H1 (cell line): ENCODE data around the gene PLCL2. TPM values are rescaled to one million over a fixed set of nuclear protein-coding genes. Genes with fewer than 3 reads are reported as not detected.

Source experiments
- CTCF ChIA-PET: fragments of 300-600 bp; sonication (Branson Sonifier 250); formaldehyde crosslinking; loops from one replicate; lab custom pipeline; 2021; ENCODE audit not compliant: partially characterized antibody; lab: Charles Lee
- POLR2A ChIA-PET: fragments of 300-600 bp; sonication (Branson Sonifier 250); formaldehyde crosslinking; loops from one replicate; lab custom pipeline; 2021; ENCODE audit warnings: inconsistent platforms; ENCODE audit not compliant: partially characterized antibody; lab: Charles Lee
- DNase-seq, 2 experiments: peaks; one replicate each; pipeline versions ENCODE4 v3.0.0 to v3.0.0-alpha.2; 2010 to 2022; ENCODE audit warnings: low spot score in 2 of 2, low read depth in 1 of 2, mixed read lengths in 1 of 2
- FAIRE-seq: peaks from 2 replicates; lab custom pipeline; 2011; peaks lifted over from hg19 to GRCh38; lab: Jason Lieb, UNC
- H2AFZ ChIP-seq: 2 replicates; pipeline ENCODE4 v1.8.1; 2012; ENCODE audit warnings: low read length, inconsistent platforms
- H2AK5ac ChIP-seq: 2 replicates; pipeline ENCODE4 v1.6.1; 2013; ENCODE audit warnings: low read depth, low read length
- H2BK120ac ChIP-seq: replicated peaks from 2 replicates; pipeline ENCODE3; 2013; ENCODE audit warnings: low read depth, low read length, inconsistent platforms
- H2BK12ac ChIP-seq: 2 replicates; pipeline ENCODE4 v1.6.1; 2013; ENCODE audit warnings: low read depth, low read length
- H2BK15ac ChIP-seq: 2 replicates; pipeline ENCODE4 v1.6.1; 2013; ENCODE audit warnings: low read length
- H2BK20ac ChIP-seq: 2 replicates; pipeline ENCODE4 v1.6.1; 2013; ENCODE audit warnings: low read length
- H2BK5ac ChIP-seq: 2 replicates; pipeline ENCODE4 v1.6.1; 2013; ENCODE audit warnings: low read depth, low read length
- H3K14ac ChIP-seq: 2 replicates; pipeline ENCODE4 v1.6.1; 2013; ENCODE audit warnings: inconsistent platforms; ENCODE audit not compliant: insufficient read length
- H3K18ac ChIP-seq: 2 replicates; pipeline ENCODE4 v1.6.1; 2013; ENCODE audit warnings: low read length; ENCODE audit errors: extremely low read depth
- H3K23ac ChIP-seq: 2 replicates; pipeline ENCODE4 v1.6.1; 2013; ENCODE audit warnings: inconsistent platforms; ENCODE audit not compliant: insufficient read length
- H3K23me2 ChIP-seq: 2 replicates; pipeline ENCODE4 v1.6.1; 2013; ENCODE audit warnings: low read depth, low read length
- H3K27ac ChIP-seq: 2 replicates; pipeline ENCODE4 v1.6.1; 2011; ENCODE audit warnings: low read depth, low read length, inconsistent platforms
- H3K27me3 ChIP-seq, 4 experiments: replicated peaks in 1 of 4; 1 replicate in 1 of 4; 2 replicates in 3 of 4; pipeline versions ENCODE4 v1.6.1 to v1.8.1; 2011 to 2013; ENCODE audit warnings: low read length in 3 of 4, mild to moderate bottlenecking in 3 of 4, inconsistent platforms in 2 of 4, mixed read lengths in 2 of 4, moderate library complexity in 1 of 4; ENCODE audit not compliant: control insufficient read depth in 3 of 4, insufficient read depth in 3 of 4; ENCODE audit errors: extremely low read depth in 1 of 4
- H3K36me3 ChIP-seq, 4 experiments: 2 replicates each; pipeline versions ENCODE4 v1.6.1 to v1.8.1; 2011 to 2013; ENCODE audit warnings: mild to moderate bottlenecking in 4 of 4, low read length in 3 of 4, moderate library complexity in 2 of 4, control low read depth in 1 of 4, inconsistent platforms in 1 of 4; ENCODE audit not compliant: insufficient read depth in 4 of 4, control insufficient read depth in 2 of 4
- H3K4ac ChIP-seq: replicated peaks from 2 replicates; pipeline ENCODE3; 2013; ENCODE audit warnings: low read length, low read depth, mixed read lengths, inconsistent platforms; ENCODE audit not compliant: insufficient read length
- H3K4me1 ChIP-seq, 4 experiments: replicated peaks in 1 of 4; 1 replicate in 1 of 4; 2 replicates in 3 of 4; pipeline versions ENCODE4 v1.6.1 to v1.8.1; 2011 to 2013; ENCODE audit warnings: low read length in 3 of 4, inconsistent platforms in 2 of 4, mixed read lengths in 1 of 4; ENCODE audit not compliant: insufficient read depth in 4 of 4, control insufficient read depth in 3 of 4
- H3K4me2 ChIP-seq, 2 experiments: 2 replicates each; pipeline versions ENCODE4 v1.6.1 to v1.8.1; 2011 to 2013; ENCODE audit warnings: low read depth in 2 of 2, low read length in 2 of 2, control low read depth in 1 of 2, inconsistent platforms in 1 of 2, mild to moderate bottlenecking in 1 of 2; ENCODE audit not compliant: insufficient read depth in 1 of 2
- H3K4me3 ChIP-seq, 4 experiments: fragments of 200-600, 300-600 bp in 1 of 4; sonication (generic), shearing (Covaris generic), sonication (Bioruptor Twin) in 1 of 4; 2 replicates each; pipeline versions ENCODE4 v1.5.1 to v1.8.1; 2011 to 2016; ENCODE audit warnings: low read length in 4 of 4, low read depth in 3 of 4, control low read depth in 2 of 4, inconsistent platforms in 2 of 4, mild to moderate bottlenecking in 2 of 4, mixed read lengths in 1 of 4, moderate library complexity in 1 of 4; ENCODE audit not compliant: insufficient read depth in 2 of 4; ENCODE audit errors: extremely low read depth in 1 of 4
- H3K56ac ChIP-seq: replicated peaks from 2 replicates; pipeline ENCODE3; 2013; ENCODE audit warnings: low read depth, mild to moderate bottlenecking, mixed read lengths, low read length, inconsistent platforms; ENCODE audit not compliant: insufficient read length
- H3K79me1 ChIP-seq: 2 replicates; pipeline ENCODE4 v1.6.1; 2013; ENCODE audit warnings: low read depth, low read length, control low read depth
- H3K79me2 ChIP-seq, 2 experiments: 2 replicates each; pipeline versions ENCODE4 v1.6.1 to v1.8.1; 2012 to 2013; ENCODE audit warnings: low read length in 2 of 2, mild to moderate bottlenecking in 2 of 2, inconsistent platforms in 1 of 2; ENCODE audit not compliant: insufficient read depth in 2 of 2, control insufficient read depth in 1 of 2
- H3K9ac ChIP-seq, 4 experiments: replicated peaks in 1 of 4; 1 replicate in 1 of 4; 2 replicates in 3 of 4; pipeline versions ENCODE4 v1.6.1 to v1.8.1; 2011 to 2013; ENCODE audit warnings: low read depth in 3 of 4, low read length in 3 of 4, control low read depth in 2 of 4, mild to moderate bottlenecking in 2 of 4, moderate library complexity in 2 of 4, inconsistent platforms in 1 of 4; ENCODE audit errors: extremely low read depth in 1 of 4
- H3K9me3 ChIP-seq, 2 experiments: 2 replicates each; pipeline versions ENCODE4 v1.6.1 to v1.8.1; 2012 to 2013; ENCODE audit warnings: mild to moderate bottlenecking in 2 of 2, moderate library complexity in 2 of 2, control low read depth in 1 of 2, inconsistent platforms in 1 of 2, low read depth in 1 of 2, low read length in 1 of 2, mixed read lengths in 1 of 2; ENCODE audit not compliant: insufficient read depth in 2 of 2
- H4K20me1 ChIP-seq, 2 experiments: replicated peaks in 1 of 2; 2 replicates each; pipeline versions ENCODE3 to v1.8.1; 2011 to 2013; ENCODE audit warnings: inconsistent platforms in 2 of 2, low read length in 2 of 2, mild to moderate bottlenecking in 1 of 2; ENCODE audit not compliant: insufficient read depth in 2 of 2, control insufficient read depth in 1 of 2
- H4K5ac ChIP-seq: 2 replicates; pipeline ENCODE4 v1.6.1; 2013; ENCODE audit warnings: low read length, low read depth, mixed read lengths, inconsistent platforms; ENCODE audit not compliant: insufficient read length
- H4K8ac ChIP-seq: 2 replicates; pipeline ENCODE4 v1.8.0; 2013; ENCODE audit warnings: mild to moderate bottlenecking, moderate library complexity, low read length, inconsistent platforms; ENCODE audit not compliant: insufficient read depth; ENCODE audit errors: extremely low read depth
- H4K91ac ChIP-seq: replicated peaks from 2 replicates; pipeline ENCODE3; 2013; ENCODE audit warnings: low read length, mixed read lengths, inconsistent platforms; ENCODE audit not compliant: insufficient read length
- EZH2 ChIP-seq: fragments of 200-600 bp; sonication (generic); IDR thresholded peaks from 2 replicates; pipeline ENCODE4 v1.7.1; 2012; ENCODE audit warnings: low read depth, mild to moderate bottlenecking, moderate library complexity, low read length, inconsistent platforms; ENCODE audit not compliant: severe bottlenecking
- FOSL1 ChIP-seq: IDR thresholded peaks from 2 replicates; pipeline ENCODE4 v1.6.1; 2011; ENCODE audit warnings: mild to moderate bottlenecking, low read depth, low read length, moderate library complexity; ENCODE audit not compliant: insufficient read depth
- KDM1A ChIP-seq: fragments of 200-600, 300-600 bp; sonication (generic); IDR thresholded peaks from 2 replicates; pipeline ENCODE4 v1.7.1; 2016; ENCODE audit warnings: mild to moderate bottlenecking, low read length, borderline replicate concordance
- PHF8 ChIP-seq: fragments of 200-600 bp; sonication (generic); conservative IDR thresholded peaks from 2 replicates; pipeline ENCODE4 v1.7.1; 2012; ENCODE audit warnings: low read depth, mild to moderate bottlenecking, inconsistent platforms, low read length, moderate library complexity
- RFX5 ChIP-seq: IDR thresholded peaks from 2 replicates; pipeline ENCODE4 v1.6.1; 2011; ENCODE audit warnings: low read depth, low read length, improper control_type of control experiment, borderline replicate concordance
- SIN3A ChIP-seq, 2 experiments: IDR thresholded peaks in 1 of 2; conservative IDR thresholded peaks in 1 of 2; 2 replicates each; pipeline ENCODE4 v1.6.1; 2011 to 2012; ENCODE audit warnings: low read length in 2 of 2, improper control_type of control experiment in 1 of 2, low read depth in 1 of 2, mild to moderate bottlenecking in 1 of 2
- TAF7 ChIP-seq: optimal IDR thresholded peaks from 2 replicates; pipeline ENCODE3; 2011; ENCODE audit warnings: low read depth, mild to moderate bottlenecking, inconsistent platforms, low read length, moderate library complexity, borderline replicate concordance
- TBP ChIP-seq: IDR thresholded peaks from 2 replicates; pipeline ENCODE4 v1.6.1; 2011; ENCODE audit warnings: low read depth, low read length, improper control_type of control experiment
- WGBS, 2 experiments: shearing (Covaris generic) in 1 of 2; methylation state at CpG; one replicate each; pipeline versions ENCODE4 v1.1.6 to v1.1.7; 2013 to 2015; ENCODE audit warnings: low lambda C conversion rate in 2 of 2, mixed read lengths in 2 of 2, inconsistent platforms in 1 of 2, low coverage in 1 of 2, missing lambda C conversion rate in 1 of 2; ENCODE audit not compliant: insufficient replicate concordance in 2 of 2, insufficient coverage in 1 of 2, insufficient read length in 1 of 2; ENCODE audit errors: extremely low coverage in 1 of 2, missing lambda C conversion rate in 1 of 2; 5-methylcytosine and 5-hydroxymethylcytosine counted together
- polyA plus RNA-seq, 7 experiments: library from polyadenylated mRNA; depleted of rRNA in 3 of 7; stranded (reverse) in 5 of 7; unstranded in 2 of 7; fragments of >200 nt in 5 of 7; fragments of 200-250 nt in 2 of 7; gene quantifications; 1 replicate in 5 of 7; 2 replicates in 1 of 7; 4 replicates in 1 of 7; pipeline versions ENCODE4 v1.2.1 to v1.2.3, GENCODE V29; 2011 to 2013; ENCODE audit warnings: missing spikeins in 2 of 7, mixed read lengths in 2 of 7
- total RNA-seq: library from RNA; stranded (reverse); fragmentation: NEBNext Ultra II Directional; extraction: Animal tissue kit (Norgen Biotek cat#: 25700); gene quantifications from 2 replicates; pipeline ENCODE4 v1.2.1, GENCODE V29; 2021
- TF ChIP-seq, protein P1 (sequence below): IDR thresholded peaks from 2 replicates; pipeline ENCODE4 v1.6.1; 2012; ENCODE audit warnings: low read length, inconsistent platforms
- TF ChIP-seq, protein P2 (sequence below): IDR thresholded peaks from 2 replicates; pipeline ENCODE4 v1.6.1; 2011; ENCODE audit warnings: low read length, improper control_type of control experiment

Gene PLCL2
- total and polyA plus RNA-seq, 2 of the 8 experiments (the other 6 are each of a cell fraction or from before 2014, with no cell fraction given), result 3.5 to 6.8 TPM

DNA sequence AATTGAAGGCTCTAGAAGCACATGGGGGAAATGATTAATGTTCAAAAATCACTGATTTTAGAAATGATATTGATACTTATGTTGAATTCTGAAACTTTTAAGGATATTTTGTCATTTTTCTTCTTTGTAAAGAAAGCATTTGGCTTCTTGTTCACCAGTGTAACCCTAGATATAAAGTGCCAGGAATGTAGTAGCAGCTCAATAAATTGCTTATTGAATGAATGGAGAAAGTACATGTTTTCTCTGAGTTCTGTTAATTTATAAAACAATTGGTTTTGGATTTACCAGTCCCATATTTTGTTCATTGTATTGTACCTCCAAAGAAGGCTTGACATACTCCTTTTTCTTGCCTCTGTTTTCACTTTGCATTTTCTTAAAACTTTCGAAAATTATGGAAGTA is 2.4 kb downstream of the PLCL2 start:
- Histone ChIP-seq H4K8ac (no peak overlapping the region), H2AFZ (no peak overlapping the region), H4K91ac (no peak overlapping the region), H3K79me2 (peaks cover 0 to 42% of the 10 kb centered on the region in 2 experiments; a peak in 3 of 4 replicates), H3K79me1 (no peaks in the 10 kb centered on the region), H4K5ac (no peak overlapping the region), H3K4me1 (peaks cover 7 to 13% (median 11%) of the 10 kb centered on the region in 4 experiments), H3K18ac (no peak overlapping the region), H4K20me1 (no peaks in the 10 kb centered on the region), H3K9ac (no peak overlapping the region), H3K14ac (no peak overlapping the region), H2AK5ac (no peak overlapping the region), H3K9me3 (no peaks in the 10 kb centered on the region), H2BK20ac (no peak overlapping the region), H3K4me2 (no peak overlapping the region; a peak in 1 of 4 replicates), H3K36me3 (no peaks in the 10 kb centered on the region; a peak in 1 of 8 replicates), H2BK15ac (no peak overlapping the region), H3K23me2 (peaks cover 10% of the 10 kb centered on the region; the same call in 1 of the 2 replicates), H3K23ac (no peak overlapping the region), H3K27me3 (peaks cover 0 to 16% (median 12%) of the 10 kb centered on the region in 4 experiments; a peak in 6 of 7 replicates), H2BK120ac (no peak overlapping the region), H3K4me3 (peak overlapping the region in 1 of 4 experiments; percentile 85; a peak in 1 of 8 replicates), H3K4ac (no peak overlapping the region), H2BK12ac (no peak overlapping the region), H3K56ac (no peak overlapping the region), H3K27ac (no peak overlapping the region), H2BK5ac (no peak overlapping the region)
- 100% methylated on average over 1 of the region's 1 CpG; no CpG with 5 or more reads in 1 of the 2 experiments for WGBS, 2 experiments
- DNase-seq, result no peak
- FAIRE-seq, result no peak
- POLR2A ChIA-PET, result interaction anchor here (0.7 kb wide), 1 partner anchor 48 kb away, joined by 3 read pairs; no protein-coding TSS in a partner anchor
- CTCF ChIA-PET, result interaction anchor here (1.8 kb wide), 1 partner anchor 15 kb away, joined by 8 read pairs; no protein-coding TSS in a partner anchor
- TF ChIP-seq RFX5 (no peak), KDM1A (no peak), EZH2 (no peak), TAF7 (no peak), FOSL1 (no peak), SIN3A (conservative IDR thresholded peaks at IDR 0.05 in 1 of 2, IDR thresholded peaks at IDR 0.05 in 1 of 2; ENCODE audit: low read depth in 1 of 2, low read length in 2 of 2) (no peak), PHF8 (no peak), TBP (no peak)
- TF ChIP-seq, protein P1, sequence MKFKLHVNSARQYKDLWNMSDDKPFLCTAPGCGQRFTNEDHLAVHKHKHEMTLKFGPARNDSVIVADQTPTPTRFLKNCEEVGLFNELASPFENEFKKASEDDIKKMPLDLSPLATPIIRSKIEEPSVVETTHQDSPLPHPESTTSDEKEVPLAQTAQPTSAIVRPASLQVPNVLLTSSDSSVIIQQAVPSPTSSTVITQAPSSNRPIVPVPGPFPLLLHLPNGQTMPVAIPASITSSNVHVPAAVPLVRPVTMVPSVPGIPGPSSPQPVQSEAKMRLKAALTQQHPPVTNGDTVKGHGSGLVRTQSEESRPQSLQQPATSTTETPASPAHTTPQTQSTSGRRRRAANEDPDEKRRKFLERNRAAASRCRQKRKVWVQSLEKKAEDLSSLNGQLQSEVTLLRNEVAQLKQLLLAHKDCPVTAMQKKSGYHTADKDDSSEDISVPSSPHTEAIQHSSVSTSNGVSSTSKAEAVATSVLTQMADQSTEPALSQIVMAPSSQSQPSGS, result no peak
- TF ChIP-seq, protein P2, sequence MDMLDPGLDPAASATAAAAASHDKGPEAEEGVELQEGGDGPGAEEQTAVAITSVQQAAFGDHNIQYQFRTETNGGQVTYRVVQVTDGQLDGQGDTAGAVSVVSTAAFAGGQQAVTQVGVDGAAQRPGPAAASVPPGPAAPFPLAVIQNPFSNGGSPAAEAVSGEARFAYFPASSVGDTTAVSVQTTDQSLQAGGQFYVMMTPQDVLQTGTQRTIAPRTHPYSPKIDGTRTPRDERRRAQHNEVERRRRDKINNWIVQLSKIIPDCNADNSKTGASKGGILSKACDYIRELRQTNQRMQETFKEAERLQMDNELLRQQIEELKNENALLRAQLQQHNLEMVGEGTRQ, result no peak
